ENCODE results near the gene WDR44. TPM values are rescaled to one million over a fixed set of nuclear protein-coding genes. Genes with fewer than 3 reads are reported as not detected.
"Not testable (repeated sequence)": the region's sequence is repeated elsewhere in the genome, so short reads cannot be mapped to it uniquely, and the experiment has no call there.

Gene WDR44
- total RNA-seq, 1 experiment from 2014 or later = 16.2 TPM

GRCh38 chrX:118459494-118459893, 113.6 kb downstream of the WDR44 start:
- intact Hi-C loops (cut with micrococcal nuclease) = loop anchor here (1.0 kb wide), 1 partner anchor 142 kb away; no protein-coding TSS in a partner anchor
- Histone ChIP-seq H3K36me3 (ENCODE audit: low read depth, low read length) (no peaks in the 10 kb centered on the region), H3K27me3 (ENCODE audit: low read length) (no peaks in the 10 kb centered on the region), H3K9ac (ENCODE audit: low read length) (no peak overlapping the region), H3K4me3 (ENCODE audit: low read length) (no peak overlapping the region), H3K4me2 (ENCODE audit: low read length) (no peak overlapping the region), H2AFZ (ENCODE audit: low read length) (no peak overlapping the region), H3K4me1 (ENCODE audit: insufficient read depth, low read length) (no peaks in the 10 kb centered on the region), H4K20me1 (ENCODE audit: low read length) (no peaks in the 10 kb centered on the region), H3F3A (ENCODE audit: low read length, unreplicated experiment) (no peaks in the 10 kb centered on the region), H3K79me2 (ENCODE audit: low read length) (no peaks in the 10 kb centered on the region), H3K9me3 (ENCODE audit: low read length) (no peaks in the 10 kb centered on the region), H3K9me2 (replicated peaks; ENCODE audit: low read length) (no peaks in the 10 kb centered on the region), H3K27ac (ENCODE audit: low read length) (no peak overlapping the region)
- POLR2A ChIA-PET (ENCODE audit: unreplicated experiment) = no interaction called here
- ATAC-seq = peak; percentile 81
- peak; percentile 52 for DNase-seq
- no TSS peak for BruUV-seq (replicated peaks)
- TF ChIP-seq EZH2 (IDR thresholded peaks at IDR 0.05; ENCODE audit: low read length, unreplicated experiment) = no peak
- peak; percentile 73 for TF ChIP-seq CTCF (conservative IDR thresholded peaks at IDR 0.05; ENCODE audit: low read depth, low read length)
- CTCF ChIA-PET = interaction anchor here (0.6 to 2.0 kb wide), 5 partner anchors 14 to 143 kb away, joined by 3 to 30 read pairs (median 3); no protein-coding TSS in a partner anchor

DNA sequence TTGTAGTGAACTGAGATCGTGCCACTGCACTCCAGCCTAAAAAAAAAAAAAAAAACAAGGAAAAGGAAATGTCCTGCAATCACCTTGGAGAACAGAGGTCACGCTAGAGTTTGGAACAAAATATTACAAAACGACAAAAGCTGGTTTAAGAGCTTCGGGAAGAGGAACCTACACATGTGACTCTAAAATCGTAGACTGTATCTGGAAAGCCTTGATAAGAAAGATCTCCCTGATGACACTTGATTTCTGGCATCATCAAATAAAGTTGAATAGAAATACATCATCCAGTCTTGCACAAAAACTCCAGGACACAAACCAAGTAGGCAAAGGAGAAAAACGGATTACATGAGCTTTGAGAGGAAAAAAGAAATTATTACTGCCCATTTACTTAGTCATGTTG, 118.6 kb downstream of the WDR44 start:
- no TSS peak for BruUV-seq (replicated peaks)
- ChIA-PET CTCF (no interaction called here), POLR2A (ENCODE audit: unreplicated experiment) (no interaction called here)
- TF ChIP-seq EZH2 (IDR thresholded peaks at IDR 0.05; ENCODE audit: low read length, unreplicated experiment) = no peak
- TF ChIP-seq EZH2phosphoT487 (IDR thresholded peaks at IDR 0.05; ENCODE audit: borderline replicate concordance, low read length) = no peak
- TF ChIP-seq CTCF (conservative IDR thresholded peaks at IDR 0.05; ENCODE audit: low read depth, low read length) = no peak
- intact Hi-C loops (cut with micrococcal nuclease) = no loop called here
- Histone ChIP-seq H4K20me1 (ENCODE audit: low read length) (no peaks in the 10 kb centered on the region), H3K9me3 (ENCODE audit: low read length) (no peaks in the 10 kb centered on the region), H3K9ac (ENCODE audit: low read length) (no peak overlapping the region), H3K36me3 (ENCODE audit: low read depth, low read length) (no peaks in the 10 kb centered on the region), H3K4me2 (ENCODE audit: low read length) (no peak overlapping the region), H3K9me2 (replicated peaks; ENCODE audit: low read length) (no peaks in the 10 kb centered on the region), H3K4me1 (ENCODE audit: insufficient read depth, low read length) (no peaks in the 10 kb centered on the region), H3K27ac (ENCODE audit: low read length) (no peak overlapping the region), H3K27me3 (ENCODE audit: low read length) (no peaks in the 10 kb centered on the region), H3K79me2 (ENCODE audit: low read length) (no peaks in the 10 kb centered on the region), H3F3A (ENCODE audit: low read length, unreplicated experiment) (no peaks in the 10 kb centered on the region), H2AFZ (ENCODE audit: low read length) (no peak overlapping the region), H3K4me3 (ENCODE audit: low read length) (no peak overlapping the region)
- DNase-seq = no peak
- ATAC-seq = no peak

DNA sequence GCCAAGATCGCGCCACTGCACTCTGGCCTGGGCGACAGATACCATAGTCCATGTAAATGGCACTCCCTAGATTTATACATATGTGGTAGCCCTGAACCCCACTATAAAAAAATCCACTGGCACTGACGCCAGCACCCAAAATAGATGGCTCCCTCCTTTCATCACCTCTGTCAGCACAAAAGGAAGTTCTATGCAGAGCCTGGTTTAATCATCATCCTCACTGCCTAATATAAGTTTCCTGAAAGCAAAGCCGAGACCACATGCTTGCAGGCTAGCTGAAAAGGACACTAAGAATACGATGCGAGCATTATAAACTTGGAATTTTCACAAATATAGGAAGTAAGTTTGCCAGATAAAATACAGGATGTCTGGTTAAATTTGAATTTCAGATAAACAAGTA, 122.2 kb downstream of the WDR44 start:
- Histone ChIP-seq H3K4me3 (ENCODE audit: low read length) (no peak overlapping the region), H3K27ac (ENCODE audit: low read length) (no peak overlapping the region), H2AFZ (ENCODE audit: low read length) (no peak overlapping the region), H3K9me3 (ENCODE audit: low read length) (no peaks in the 10 kb centered on the region), H3K27me3 (ENCODE audit: low read length) (no peaks in the 10 kb centered on the region), H3K4me2 (ENCODE audit: low read length) (no peak overlapping the region), H3K9ac (ENCODE audit: low read length) (no peak overlapping the region), H3K36me3 (ENCODE audit: low read depth, low read length) (no peaks in the 10 kb centered on the region), H3F3A (ENCODE audit: low read length, unreplicated experiment) (no peaks in the 10 kb centered on the region), H3K79me2 (ENCODE audit: low read length) (no peaks in the 10 kb centered on the region), H3K9me2 (replicated peaks; ENCODE audit: low read length) (no peaks in the 10 kb centered on the region), H4K20me1 (ENCODE audit: low read length) (no peaks in the 10 kb centered on the region), H3K4me1 (ENCODE audit: insufficient read depth, low read length) (no peaks in the 10 kb centered on the region)
- ChIA-PET CTCF (no interaction called here), POLR2A (ENCODE audit: unreplicated experiment) (no interaction called here)
- intact Hi-C loops (cut with micrococcal nuclease) = no loop called here
- BruUV-seq (replicated peaks) = no TSS peak
- ATAC-seq (no peak), DNase-seq (no peak)
- TF ChIP-seq EZH2 (IDR thresholded peaks at IDR 0.05; ENCODE audit: low read length, unreplicated experiment) = no peak
- TF ChIP-seq CTCF (conservative IDR thresholded peaks at IDR 0.05; ENCODE audit: low read depth, low read length) = no peak
- no peak for TF ChIP-seq EZH2phosphoT487 (IDR thresholded peaks at IDR 0.05; ENCODE audit: borderline replicate concordance, low read length)

- H3F3A ChIP-seq (ENCODE audit: low read length, unreplicated experiment); H3K9me3 ChIP-seq (ENCODE audit: low read length); H3K4me2 ChIP-seq (ENCODE audit: low read length); CTCF ChIA-PET; H3K4me1 ChIP-seq (ENCODE audit: insufficient read depth, low read length); H4K20me1 ChIP-seq (ENCODE audit: low read length); H3K27ac ChIP-seq (ENCODE audit: low read length); H3K79me2 ChIP-seq (ENCODE audit: low read length); H3K9ac ChIP-seq (ENCODE audit: low read length); ATAC-seq; H3K27me3 ChIP-seq (ENCODE audit: low read length); POLR2A ChIA-PET (ENCODE audit: unreplicated experiment); BruUV-seq (replicated peaks); H3K4me3 ChIP-seq (ENCODE audit: low read length); H3K36me3 ChIP-seq (ENCODE audit: low read depth, low read length); intact Hi-C loops (cut with micrococcal nuclease); H2AFZ ChIP-seq (ENCODE audit: low read length); H3K9me2 ChIP-seq (replicated peaks; ENCODE audit: low read length): not testable (repeated sequence)
- DNase-seq = peak; percentile 6
These were observed 124.9 kb downstream of the WDR44 start for GRCh38 chrX:118470721-118471347.

Measured in PC-3 (cell line).